Progenitor cell of endocrine pancreas (in vitro differentiated cells): ENCODE data around the gene PAIP2. TPM values are rescaled to one million over a fixed set of nuclear protein-coding genes. Genes with fewer than 3 reads are reported as not detected.
"Not testable (repeated sequence)": the region's sequence is repeated elsewhere in the genome, so short reads cannot be mapped to it uniquely, and the experiment has no call there.

ENCODE experiments used
- DNase-seq: peaks from one replicate; pipeline ENCODE4 v3.0.0; 2021; ENCODE audit warnings: low spot score; ENCODE audit not compliant: unreplicated experiment
- H3K27ac Mint-ChIP-seq: 2 replicates; pipeline ENCODE4 v1.8.0; 2021; ENCODE audit warnings: mild to moderate bottlenecking, moderate library complexity, mixed read lengths
- H3K27me3 Mint-ChIP-seq: 2 replicates; pipeline ENCODE4 v1.8.0; 2021; ENCODE audit warnings: mixed read lengths
- H3K36me3 Mint-ChIP-seq: 2 replicates; pipeline ENCODE4 v1.8.0; 2022; ENCODE audit warnings: mixed read lengths; ENCODE audit not compliant: insufficient read depth
- H3K4me1 Mint-ChIP-seq: 2 replicates; pipeline ENCODE4 v1.8.0; 2021; ENCODE audit warnings: low read depth, mixed read lengths
- H3K4me3 Mint-ChIP-seq: 2 replicates; pipeline ENCODE4 v1.8.0; 2021; ENCODE audit warnings: low read depth, mild to moderate bottlenecking, moderate library complexity, mixed read lengths
- H3K9me3 Mint-ChIP-seq: 2 replicates; pipeline ENCODE4 v1.8.0; 2021; ENCODE audit warnings: low read depth, mixed read lengths
- CTCF ChIP-seq: fragments of 200-600 bp; sonication (generic); IDR thresholded peaks from one replicate; pipeline ENCODE4 v1.5.0; 2021; ENCODE audit warnings: antibody characterized with exemption, mild to moderate bottlenecking; ENCODE audit not compliant: unreplicated experiment
- total RNA-seq: library from RNA; stranded (reverse); gene quantifications from 2 replicates; pipeline ENCODE4 v1.2.1, GENCODE V29; 2021

PAIP2 gene
- total RNA-seq, 1 donor from 2014 or later, result 97.4 TPM

GRCh38 chr5:139354186-139354585 lies 12.5 kb downstream of the PAIP2 start:
- TF ChIP-seq CTCF, result no peak

DNA sequence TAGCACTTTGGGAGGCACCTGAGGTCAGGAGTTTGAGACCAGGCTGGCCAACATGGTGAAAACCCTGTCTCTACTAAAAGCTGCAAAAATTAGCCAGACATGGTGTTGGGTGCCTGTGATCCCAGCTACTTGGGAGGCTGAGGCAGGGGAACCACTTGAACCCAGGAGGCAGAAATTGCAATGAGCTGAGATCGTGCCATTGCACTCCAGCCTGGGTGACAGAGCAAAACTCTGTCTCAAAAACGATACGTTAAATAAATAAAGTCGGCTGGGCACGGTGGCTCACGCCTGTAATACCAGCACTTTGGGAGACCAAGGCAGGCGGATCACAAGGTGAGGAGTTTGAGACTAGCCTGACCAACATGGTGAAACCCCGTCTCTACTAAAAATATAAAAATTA lies 14.2 kb downstream of the PAIP2 start:
- not testable (repeated sequence) for H3K4me1 Mint-ChIP-seq, H3K4me3 Mint-ChIP-seq, H3K27me3 Mint-ChIP-seq, H3K9me3 Mint-ChIP-seq, DNase-seq, H3K27ac Mint-ChIP-seq
- peaks cover 22% of the 10 kb centered on the region for H3K36me3 Mint-ChIP-seq

More at GRCh38 chr5:139354186-139354585, 12.5 kb downstream of the PAIP2 start:
- Mint-ChIP-seq H3K4me3 (no peak overlapping the region), H3K4me1 (peaks cover 5% of the 10 kb centered on the region), H3K36me3 (peaks cover 20% of the 10 kb centered on the region), H3K9me3 (peaks cover 6% of the 10 kb centered on the region), H3K27ac (no peak overlapping the region), H3K27me3 (no peaks in the 10 kb centered on the region)
- DNase-seq, result no peak

DNA sequence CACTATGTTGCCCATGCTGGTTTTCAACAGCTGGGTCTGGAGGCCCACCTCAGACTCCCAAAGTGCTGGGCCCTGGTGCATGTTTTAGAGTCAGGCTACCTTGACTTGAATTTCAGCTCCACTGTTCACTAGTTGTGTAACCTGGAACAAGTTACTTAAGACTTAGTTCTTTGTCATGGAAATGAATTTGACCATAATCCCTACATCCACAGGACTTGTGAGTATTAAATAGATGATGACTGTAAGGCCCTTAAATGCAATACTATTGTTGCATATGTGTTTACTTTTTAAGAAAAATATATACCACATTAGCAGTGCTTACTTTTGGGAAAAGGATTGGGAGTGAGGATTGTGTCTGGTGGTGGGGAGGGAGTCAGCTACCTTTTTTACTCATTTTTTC lies 16.4 kb downstream of the PAIP2 start:
- DNase-seq, result no peak
- H3K4me3 Mint-ChIP-seq, result no peak overlapping the region
- peaks cover 5% of the 10 kb centered on the region for H3K4me1 Mint-ChIP-seq
- peaks cover 6% of the 10 kb centered on the region for H3K9me3 Mint-ChIP-seq
- H3K27me3 Mint-ChIP-seq, result no peaks in the 10 kb centered on the region
- H3K36me3 Mint-ChIP-seq, result peaks cover 22% of the 10 kb centered on the region
- no peak for TF ChIP-seq CTCF
- no peak overlapping the region for H3K27ac Mint-ChIP-seq

GRCh38 chr5:139360384-139360783 lies 18.7 kb downstream of the PAIP2 start:
- peaks cover 29% of the 10 kb centered on the region for H3K36me3 Mint-ChIP-seq
- H3K4me3 Mint-ChIP-seq, result no peak overlapping the region
- no peak for TF ChIP-seq CTCF
- DNase-seq, result no peak
- no peak overlapping the region for H3K27ac Mint-ChIP-seq
- H3K9me3 Mint-ChIP-seq, result no peaks in the 10 kb centered on the region
- H3K4me1 Mint-ChIP-seq, result peaks cover 5% of the 10 kb centered on the region
- no peaks in the 10 kb centered on the region for H3K27me3 Mint-ChIP-seq

GRCh38 chr5:139361835-139362429 lies 20.3 kb downstream of the PAIP2 start:
- H3K36me3 Mint-ChIP-seq, result peaks cover 30% of the 10 kb centered on the region
- no peak for DNase-seq
- H3K4me3 Mint-ChIP-seq, result no peak overlapping the region
- no peak for TF ChIP-seq CTCF
- no peaks in the 10 kb centered on the region for H3K9me3 Mint-ChIP-seq
- peaks cover 5% of the 10 kb centered on the region for H3K4me1 Mint-ChIP-seq
- H3K27me3 Mint-ChIP-seq, result no peaks in the 10 kb centered on the region
- no peak overlapping the region for H3K27ac Mint-ChIP-seq

- Mint-ChIP-seq H3K27ac (no peak overlapping the region), H3K9me3 (no peaks in the 10 kb centered on the region), H3K4me1 (no peaks in the 10 kb centered on the region), H3K27me3 (no peaks in the 10 kb centered on the region), H3K36me3 (peaks cover 24% of the 10 kb centered on the region), H3K4me3 (no peak overlapping the region)
- DNase-seq, result no peak
- TF ChIP-seq CTCF, result no peak
These were observed 22.3 kb downstream of the PAIP2 start for GRCh38 chr5:139363937-139364336.
